GM19372 (cell line): ENCODE results near the gene UNC5B.

Experiments
- ATAC-seq: cut with Tn5 transposase; IDR thresholded peaks from one replicate; pipeline ENCODE4 v1.9.1; 2021; ENCODE audit warnings: mild to moderate bottlenecking, low read depth, moderate library complexity; ENCODE audit not compliant: unreplicated experiment

UNC5B gene

GRCh38 chr10:71237843-71238623 lies 25.7 kb downstream of the UNC5B start:
- no peak for ATAC-seq

DNA sequence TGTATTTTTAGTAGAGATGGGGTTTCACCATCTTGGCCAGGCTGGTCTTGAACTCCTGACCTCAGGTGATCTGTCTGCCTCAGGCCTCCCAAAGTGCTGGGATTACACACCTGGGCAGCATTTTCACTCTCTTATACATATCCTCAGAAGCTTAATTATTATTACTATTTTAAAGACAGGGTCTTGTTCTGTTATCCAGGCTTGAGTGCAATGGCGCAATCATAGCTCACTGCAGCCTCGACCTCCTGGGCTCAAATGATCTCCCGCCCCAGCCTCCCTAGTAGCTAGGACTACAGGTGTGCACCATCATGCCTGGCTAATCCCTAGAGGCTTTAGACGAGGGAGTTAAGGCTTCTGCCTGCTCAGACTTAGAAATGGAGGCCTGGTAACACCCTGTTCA lies 26.3 kb downstream of the UNC5B start:
- ATAC-seq, result no peak

GRCh38 chr10:71239131-71239915 lies 27.0 kb downstream of the UNC5B start:
- no peak for ATAC-seq

DNA sequence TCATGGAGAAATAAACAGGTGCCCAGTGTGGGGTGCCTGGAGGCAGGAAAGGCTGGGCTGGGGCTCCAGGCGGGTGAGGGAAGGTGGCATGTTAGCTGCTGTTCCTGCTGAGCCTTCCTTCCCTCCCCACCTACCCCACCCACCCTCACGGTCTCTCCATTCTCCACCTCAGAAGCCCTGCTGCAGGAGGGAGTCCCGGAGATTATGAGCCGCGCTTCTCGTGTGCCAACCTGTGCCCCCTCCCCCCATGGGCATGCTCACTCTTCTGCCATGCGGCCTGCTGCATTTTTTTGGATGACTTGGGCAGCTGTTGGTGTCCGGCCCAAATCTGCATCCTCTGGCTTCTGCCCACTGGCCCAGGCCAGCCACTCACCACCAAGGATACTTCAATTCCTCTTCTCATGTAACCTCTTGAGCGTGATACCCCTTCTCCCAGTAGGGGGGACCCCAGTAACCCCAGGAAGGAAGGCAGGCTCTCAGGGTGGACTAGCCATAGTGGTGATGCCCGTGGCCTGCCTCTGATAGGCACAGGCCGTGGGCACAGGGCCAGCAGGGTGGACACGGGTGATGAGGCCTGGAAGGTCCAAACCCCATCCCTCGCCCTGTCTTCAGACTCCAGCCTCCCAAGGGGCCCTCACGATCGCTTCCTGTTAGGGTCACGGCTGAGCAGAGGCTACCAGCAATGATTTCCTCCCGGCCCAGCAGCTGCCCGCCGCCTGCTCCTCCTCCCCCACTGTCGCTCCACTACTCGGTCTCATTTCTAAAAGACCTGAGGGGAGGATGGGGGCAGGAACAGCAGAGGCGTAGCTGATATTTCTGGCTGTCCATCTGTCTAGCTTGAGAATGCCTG lies 27.8 kb downstream of the UNC5B start:
- no peak for ATAC-seq

GRCh38 chr10:71241114-71241829 lies 28.9 kb downstream of the UNC5B start:
- ATAC-seq, result no peak

- ATAC-seq, result no peak
These were observed 29.7 kb downstream of the UNC5B start for GRCh38 chr10:71241830-71242621.

- no peak for ATAC-seq
These were observed 30.2 kb downstream of the UNC5B start for GRCh38 chr10:71242622-71243009.

DNA sequence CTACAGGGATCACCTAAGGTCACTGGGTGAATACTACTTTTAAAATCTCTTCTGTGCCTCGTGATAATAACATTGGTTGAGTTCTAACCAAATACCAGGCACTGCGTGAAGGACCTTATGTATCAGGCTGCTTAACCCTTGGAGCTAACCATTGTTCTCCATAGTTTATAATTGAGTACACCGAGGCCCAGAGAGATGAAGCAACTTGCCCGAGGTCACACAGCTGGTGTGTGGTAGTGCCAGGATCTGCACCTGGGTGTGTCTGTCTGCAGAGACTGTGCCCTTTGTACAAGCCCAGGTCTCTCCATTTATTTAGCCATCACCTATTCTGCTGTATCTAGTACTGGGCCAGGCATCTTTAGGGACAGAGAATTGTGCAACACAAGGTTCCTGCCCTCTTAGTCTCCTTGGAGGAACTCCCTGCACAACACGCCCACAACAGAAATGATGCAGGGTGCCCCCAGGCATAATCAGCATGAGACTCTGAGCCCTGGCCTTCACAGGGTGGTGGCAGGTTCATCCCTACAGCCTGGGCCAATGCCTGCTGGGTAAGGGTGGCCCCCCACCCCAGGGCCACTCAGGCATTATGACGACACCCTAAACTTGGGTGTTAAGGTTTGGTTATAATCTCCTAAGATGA lies 31.5 kb downstream of the UNC5B start:
- no peak for ATAC-seq

GRCh38 chr10:71244431-71245419 lies 32.4 kb downstream of the UNC5B start:
- no peak for ATAC-seq

DNA sequence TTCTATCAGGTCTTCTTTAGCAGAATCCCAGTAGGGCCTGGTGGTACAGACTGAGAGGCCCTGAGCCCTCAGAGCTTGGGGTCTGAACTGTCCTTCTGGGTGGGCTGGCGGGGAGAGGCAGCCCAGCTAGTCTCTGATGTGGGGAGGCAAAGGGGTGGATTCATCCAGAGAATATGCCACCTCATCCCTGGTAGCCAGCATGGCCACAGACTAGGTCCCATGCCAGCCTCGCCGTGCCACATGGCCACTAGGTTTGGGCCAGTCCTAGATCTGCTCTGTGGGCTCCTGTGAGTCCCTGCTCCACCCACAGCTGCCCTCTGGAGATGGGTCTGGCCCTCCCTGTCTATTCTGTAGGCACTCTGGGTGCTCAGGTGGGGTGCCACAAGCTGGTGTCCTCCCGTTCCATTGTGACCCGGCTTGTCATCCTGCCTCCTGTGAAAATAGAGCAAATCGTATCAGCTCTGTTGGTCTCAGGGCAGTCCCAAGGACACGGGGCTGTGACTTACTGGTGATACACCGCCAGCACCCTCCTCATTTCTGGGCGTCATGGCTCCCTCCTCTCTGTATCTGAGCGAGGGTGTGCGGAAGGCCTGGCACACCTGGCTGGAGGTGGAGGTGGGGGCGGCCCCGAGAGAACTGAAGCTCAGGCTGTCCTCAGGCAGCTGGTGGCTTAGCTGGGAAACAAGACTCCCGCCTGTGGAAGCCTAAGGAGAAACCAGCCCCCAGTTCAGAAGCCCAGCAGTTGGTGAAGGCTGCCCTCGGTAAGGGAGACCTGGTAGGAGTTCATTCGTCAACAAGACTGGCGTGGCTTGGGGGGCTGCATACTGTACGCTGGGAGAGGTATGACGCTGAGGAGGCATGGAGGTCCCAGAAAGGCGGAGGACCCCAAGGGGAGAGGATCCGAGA lies 33.3 kb downstream of the UNC5B start:
- no peak for ATAC-seq

DNA sequence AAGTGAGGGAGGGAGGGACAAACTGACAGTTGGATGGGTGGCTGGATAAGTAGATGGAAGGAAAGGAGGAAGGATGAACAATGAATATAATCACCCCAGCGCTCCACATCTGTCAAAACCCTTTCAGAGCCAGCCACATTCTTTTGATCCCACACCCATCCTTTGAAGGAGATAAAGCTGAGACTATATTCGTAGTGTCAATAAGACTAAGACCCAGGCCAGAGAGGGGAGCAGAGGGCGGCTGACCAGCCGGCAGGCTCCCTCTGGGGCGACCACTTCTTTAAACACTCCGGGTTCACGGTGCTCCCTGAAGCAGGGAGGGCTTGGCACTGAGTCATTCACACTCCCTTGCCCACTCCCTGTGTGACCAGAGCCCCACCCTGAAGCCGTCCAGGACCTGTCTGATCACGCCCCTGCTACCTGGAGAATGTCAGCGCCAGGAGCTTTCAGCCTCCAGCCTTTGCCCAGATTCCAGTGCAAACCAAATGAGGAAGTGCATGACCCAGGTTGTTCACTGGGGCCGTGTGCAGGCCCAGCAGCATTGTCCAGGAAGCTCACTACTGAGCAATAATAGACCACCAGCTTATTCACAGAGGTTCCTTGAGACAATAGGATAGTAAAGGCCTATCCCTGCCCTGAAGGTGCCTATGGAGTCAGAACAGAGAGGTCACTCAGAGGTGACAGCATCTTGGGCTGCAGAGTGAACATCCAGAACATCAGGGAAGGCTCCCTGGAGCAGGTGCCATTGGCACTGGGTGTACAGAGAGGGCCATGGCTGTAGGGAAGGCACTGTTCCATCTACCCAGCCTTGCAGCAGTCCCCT lies 34.4 kb downstream of the UNC5B start:
- ATAC-seq, result no peak

GRCh38 chr10:71247414-71247705 lies 35.0 kb downstream of the UNC5B start:
- no peak for ATAC-seq

GRCh38 chr10:71247804-71248203 lies 35.4 kb downstream of the UNC5B start:
- ATAC-seq, result no peak

GRCh38 chr10:71248210-71248609 lies 35.8 kb downstream of the UNC5B start:
- no peak for ATAC-seq

DNA sequence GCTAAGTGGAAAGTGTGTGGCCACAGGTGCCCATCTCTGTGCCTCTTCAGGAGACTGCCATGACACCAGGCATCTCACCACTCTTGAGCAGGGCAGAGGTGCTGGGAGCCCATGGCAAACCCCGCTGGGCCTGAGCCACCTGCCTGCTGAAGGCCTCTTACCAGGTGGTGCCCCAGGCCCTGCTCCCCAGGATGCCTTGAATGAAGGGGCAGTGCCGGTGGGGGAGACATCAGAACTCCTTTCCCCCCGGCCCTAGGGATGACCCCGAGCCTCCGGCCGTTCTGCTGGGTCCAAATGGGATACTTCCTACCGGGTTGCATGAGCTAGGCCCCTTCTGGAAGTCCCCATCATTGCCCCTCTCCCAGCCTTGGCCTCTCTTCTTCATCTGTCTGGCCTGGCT lies 37.6 kb downstream of the UNC5B start:
- ATAC-seq, result no peak

DNA sequence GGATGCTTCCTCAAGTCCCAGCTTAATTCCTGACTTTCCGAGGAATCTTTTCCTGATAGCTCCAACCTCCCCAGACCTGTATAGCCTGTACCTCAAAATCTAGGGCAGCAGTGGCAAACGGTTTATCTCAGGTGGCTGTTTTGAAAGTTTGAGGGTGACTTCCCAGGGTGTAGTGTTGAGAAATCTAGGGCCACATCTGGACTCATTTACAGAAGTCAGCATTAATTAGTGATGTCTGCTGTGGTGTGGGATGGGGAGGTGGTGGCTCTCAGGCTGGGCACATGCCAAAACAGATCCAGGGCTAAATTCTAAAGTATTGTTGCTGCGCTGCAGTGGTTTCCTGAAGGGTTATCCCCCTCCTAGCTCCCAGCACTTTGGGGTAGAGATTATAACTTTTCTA lies 38.0 kb downstream of the UNC5B start:
- ATAC-seq, result no peak
